Heart left ventricle (tissue), 16 donors: ENCODE measurements around the gene GALNTL6. TPM values are rescaled to one million over a fixed set of nuclear protein-coding genes. Genes with fewer than 3 reads are reported as not detected.

ENCODE experiments used
- ATAC-seq, 4 donors: fragments of 200-7000 bp; cut with Tn5 transposase; one replicate each; pipeline ENCODE4 v1.9.1; 2020 to 2022; ENCODE audit warnings: moderate library complexity in 4 of 4, mild to moderate bottlenecking in 3 of 4, moderate number of reproducible peaks in 1 of 4
- DNase-seq, 5 donors: peaks; one replicate each; pipeline ENCODE4 v3.0.0-alpha.2; 2020
- H3K27ac ChIP-seq, 12 donors: fragments of 200-600 bp; sonication (generic) in 4 of 12; one replicate each; pipeline versions ENCODE4 v1.5.0 to v1.8.0; 2016 to 2022; ENCODE audit warnings: mild to moderate bottlenecking in 2 of 12
- H3K27me3 ChIP-seq, 9 donors: fragments of 200-600 bp; sonication (generic) in 2 of 9; one replicate each; pipeline versions ENCODE4 v1.5.1 to v1.8.0; 2016 to 2022; ENCODE audit warnings: mild to moderate bottlenecking in 3 of 9
- H3K36me3 ChIP-seq, 9 donors: fragments of 200-600 bp; sonication (generic) in 2 of 9; one replicate each; pipeline versions ENCODE4 v1.5.0 to v1.8.0; 2018 to 2022; ENCODE audit warnings: mild to moderate bottlenecking in 2 of 9
- H3K4me1 ChIP-seq, 12 donors: fragments of 200-600 bp; sonication (generic) in 4 of 12; one replicate each; pipeline versions ENCODE4 v1.5.0 to v1.8.0; 2016 to 2022; ENCODE audit warnings: mild to moderate bottlenecking in 3 of 12
- H3K4me3 ChIP-seq, 12 donors: fragments of 200-600 bp; sonication (generic) in 4 of 12; one replicate each; pipeline versions ENCODE4 v1.5.0 to v1.8.0; 2017 to 2022; ENCODE audit warnings: mild to moderate bottlenecking in 9 of 12, moderate library complexity in 4 of 12
- H3K9me3 ChIP-seq, 12 donors: fragments of 200-600 bp; sonication (generic) in 4 of 12; one replicate each; pipeline versions ENCODE4 v1.5.0 to v1.8.0; 2016 to 2022; ENCODE audit warnings: mild to moderate bottlenecking in 1 of 12
- POLR2A ChIP-seq, 2 donors: fragments of 450-650 bp; IDR thresholded peaks; one replicate each; pipeline ENCODE4 v1.6.1; 2017; ENCODE audit warnings: antibody characterized with exemption in 2 of 2, mild to moderate bottlenecking in 2 of 2, moderate library complexity in 2 of 2
- WGBS, 4 donors: extraction: QIAGEN DNeasy Blood & Tissue Kit in 2 of 4; methylation state at CpG; one replicate each; pipeline versions ENCODE4 v1.1.5 to v1.1.7; 2013 to 2018; 5-methylcytosine and 5-hydroxymethylcytosine counted together
- intact Hi-C, 10 donors: fragments of 100-400 bp; cut with DNase I; formaldehyde crosslinking; loops; one replicate each; pipeline versions ENCODE4 v1.11.1 to v1.14.2; 2022
- polyA plus RNA-seq, 2 donors: library from polyadenylated mRNA; stranded (reverse); fragments of 200-250 nt; gene quantifications; one replicate each; pipeline ENCODE4 v1.2.3, GENCODE V29; 2013
- total RNA-seq, 9 donors: library from RNA; depleted of rRNA in 2 of 9; stranded (reverse); fragments of >200 nt in 2 of 9; fragmentation: NEBNext Ultra II Directional in 3 of 9; extraction: Animal tissue kit (Norgen Biotek cat#: 25700) in 3 of 9; gene quantifications; one replicate each; pipeline versions ENCODE4 v1.1.0 to v1.2.4, GENCODE V29; 2016 to 2023
- TF ChIP-seq, protein P1 (sequence below), 12 donors: fragments of 200-600 bp; sonication (generic) in 4 of 12; IDR thresholded peaks; one replicate each; pipeline versions ENCODE4 v1.5.0 to v1.8.0; 2018 to 2022; ENCODE audit warnings: antibody characterized with exemption in 12 of 12, mild to moderate bottlenecking in 5 of 12
- donor health status: ischemic (EF 13 %, LVEDD 7.1; RV severe dilation, severe dysfunction).
- donor health status: healthy with polysubstance abuse.
- donor health status: DM: no; HTN: yes; CAD: no.
- donor health status: DM: no; HTN: no; CAD: no.
- donor health status: ischemic (EF 25% LVEDD 6.9; RV normal size, moderate dysfunction).
- donor health status: ischemic (EF 25% LVEDD 5.7; RV mildly dilated, moderate dysfunction).
- donor health status: healthy.
- donor health status: DM: yes; HTN: yes; CAD: no.
- donor health status: ischemic (EF 35%, LVEDD 5.7; RV mildly dilated, moderate dysfunction).
- donor health status: nonischemic (EF 11% LVEDD 7.7; RV severe dilation, severe dysfunction).
- donor health status: DM: yes; HTN: yes; CAD: no.
- donor health status: PGD.
- donor health status: ischemic (EF 29% LVEDD 5.4; RV normal size, mild dysfunction).
- donor health status: nonischemic (EF 23%, LVEDD 6.1; RV moderate dilation, normal function).

Gene GALNTL6
- total and polyA plus RNA-seq, 11 donors: 0.33 to 0.52 TPM; not detected in 9

GRCh38 chr4:172980219-172980618 lies 1167.0 kb downstream of the GALNTL6 start:
- Histone ChIP-seq H3K27ac (no peak overlapping the region), H3K4me3 (no peak overlapping the region), H3K27me3 (peaks cover 0 to 5% (median 0%) of the 10 kb centered on the region in 9 donors), H3K4me1 (no peaks in the 10 kb centered on the region), H3K36me3 (no peaks in the 10 kb centered on the region), H3K9me3 (peaks cover 0 to 7% (median 0%) of the 10 kb centered on the region in 12 donors)
- DNase-seq (no peak), ATAC-seq (no peak)
- no peak for TF ChIP-seq POLR2A (IDR thresholded peaks at IDR 0.05)
- TF ChIP-seq, protein P1, sequence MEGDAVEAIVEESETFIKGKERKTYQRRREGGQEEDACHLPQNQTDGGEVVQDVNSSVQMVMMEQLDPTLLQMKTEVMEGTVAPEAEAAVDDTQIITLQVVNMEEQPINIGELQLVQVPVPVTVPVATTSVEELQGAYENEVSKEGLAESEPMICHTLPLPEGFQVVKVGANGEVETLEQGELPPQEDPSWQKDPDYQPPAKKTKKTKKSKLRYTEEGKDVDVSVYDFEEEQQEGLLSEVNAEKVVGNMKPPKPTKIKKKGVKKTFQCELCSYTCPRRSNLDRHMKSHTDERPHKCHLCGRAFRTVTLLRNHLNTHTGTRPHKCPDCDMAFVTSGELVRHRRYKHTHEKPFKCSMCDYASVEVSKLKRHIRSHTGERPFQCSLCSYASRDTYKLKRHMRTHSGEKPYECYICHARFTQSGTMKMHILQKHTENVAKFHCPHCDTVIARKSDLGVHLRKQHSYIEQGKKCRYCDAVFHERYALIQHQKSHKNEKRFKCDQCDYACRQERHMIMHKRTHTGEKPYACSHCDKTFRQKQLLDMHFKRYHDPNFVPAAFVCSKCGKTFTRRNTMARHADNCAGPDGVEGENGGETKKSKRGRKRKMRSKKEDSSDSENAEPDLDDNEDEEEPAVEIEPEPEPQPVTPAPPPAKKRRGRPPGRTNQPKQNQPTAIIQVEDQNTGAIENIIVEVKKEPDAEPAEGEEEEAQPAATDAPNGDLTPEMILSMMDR (IDR thresholded peaks at IDR 0.05): no peak
- WGBS, 4 donors: 83 to 92% (median 87%) methylated on average over 3 of the region's 3 CpGs
- intact Hi-C loops: no loop called here

DNA sequence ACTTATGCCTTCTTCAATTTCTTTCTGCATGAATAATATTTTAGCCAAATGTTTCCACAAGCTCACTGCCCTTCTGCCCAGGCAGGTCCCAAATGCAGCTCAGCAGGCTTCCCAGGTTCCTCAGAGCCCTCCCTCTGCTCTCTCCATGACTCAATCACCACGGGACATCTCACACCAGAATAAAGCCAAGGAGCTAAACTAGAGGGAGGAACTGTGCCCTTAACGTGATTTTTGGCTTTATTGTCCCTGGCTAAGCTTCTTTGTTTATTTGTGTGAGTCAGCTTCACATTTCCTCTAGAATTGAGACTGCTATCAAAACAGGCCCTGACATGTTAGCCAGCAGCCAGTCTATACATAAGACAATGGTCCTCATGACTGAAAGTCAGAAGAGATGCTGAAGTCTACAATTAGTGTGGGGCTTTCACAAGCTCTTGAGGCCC lies 1169.0 kb downstream of the GALNTL6 start:
- no peak overlapping the region for H3K4me3 ChIP-seq
- H3K36me3 ChIP-seq: no peaks in the 10 kb centered on the region
- no peak for TF ChIP-seq POLR2A (IDR thresholded peaks at IDR 0.05)
- TF ChIP-seq, protein P1 (IDR thresholded peaks at IDR 0.05): no peak
- DNase-seq (no peak), ATAC-seq (no peak)
- H3K27ac ChIP-seq: no peak overlapping the region
- peaks cover 0 to 5% (median 0%) of the 10 kb centered on the region in 9 donors for H3K27me3 ChIP-seq
- 31 to 48% (median 39%) methylated on average over 2 of the region's 2 CpGs for WGBS, 4 donors
- no peaks in the 10 kb centered on the region for H3K4me1 ChIP-seq
- H3K9me3 ChIP-seq: peaks cover 0 to 7% (median 0%) of the 10 kb centered on the region in 12 donors
- intact Hi-C loops: no loop called here

GRCh38 chr4:172983014-172983413 lies 1169.8 kb downstream of the GALNTL6 start:
- no peak for DNase-seq
- no peaks in the 10 kb centered on the region for H3K4me1 ChIP-seq
- peaks cover 0 to 5% (median 0%) of the 10 kb centered on the region in 9 donors for H3K27me3 ChIP-seq
- H3K36me3 ChIP-seq: no peaks in the 10 kb centered on the region
- ATAC-seq: no peak
- H3K27ac ChIP-seq: no peak overlapping the region
- H3K9me3 ChIP-seq: peaks cover 0 to 10% (median 0%) of the 10 kb centered on the region in 12 donors
- intact Hi-C loops: no loop called here
- 69 to 86% (median 76%) methylated on average over 3 of the region's 3 CpGs for WGBS, 4 donors
- H3K4me3 ChIP-seq: no peak overlapping the region
- no peak for TF ChIP-seq POLR2A (IDR thresholded peaks at IDR 0.05)
- TF ChIP-seq, protein P1 (IDR thresholded peaks at IDR 0.05): no peak

DNA sequence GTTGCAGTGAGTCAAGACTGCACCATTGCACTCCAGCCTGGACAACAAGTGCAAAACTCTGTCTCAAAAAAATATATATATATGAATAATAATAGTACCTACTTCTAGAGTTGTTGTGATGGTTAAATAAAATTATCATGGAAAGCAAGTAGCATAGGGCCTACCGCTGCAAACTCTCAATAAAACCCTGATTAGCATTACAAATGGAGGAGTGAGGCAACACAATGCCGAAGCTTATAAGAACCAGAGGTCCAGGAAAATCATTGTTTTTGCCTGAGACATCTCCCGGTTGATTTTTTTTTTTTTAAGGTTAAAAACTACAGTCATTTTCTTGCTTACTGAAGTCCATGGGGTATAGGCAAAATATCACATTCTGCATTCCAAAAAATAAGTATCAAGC lies 1170.4 kb downstream of the GALNTL6 start:
- DNase-seq (no peak), ATAC-seq (no peak)
- TF ChIP-seq, protein P1 (IDR thresholded peaks at IDR 0.05): no peak
- no peak for TF ChIP-seq POLR2A (IDR thresholded peaks at IDR 0.05)
- Histone ChIP-seq H3K27me3 (peaks cover 0 to 4% (median 0%) of the 10 kb centered on the region in 9 donors), H3K27ac (no peak overlapping the region), H3K4me1 (no peaks in the 10 kb centered on the region), H3K9me3 (peaks cover 0 to 15% (median 0%) of the 10 kb centered on the region in 12 donors), H3K4me3 (no peak overlapping the region), H3K36me3 (no peaks in the 10 kb centered on the region)
- intact Hi-C loops: no loop called here
- 79 to 83% (median 82%) methylated on average over 3 of the region's 3 CpGs for WGBS, 4 donors
